CD8-positive, alpha-beta memory T cell (primary cell): ENCODE measurements around the gene HADH. TPM values are rescaled to one million over a fixed set of nuclear protein-coding genes. Genes with fewer than 3 reads are reported as not detected.
A peak's percentile ranks its signal among the peaks of the same experiment; 100 is the strongest.
"Not testable (repeated sequence)": the region's sequence is repeated elsewhere in the genome, so short reads cannot be mapped to it uniquely, and the experiment has no call there.

Experiments
- CTCF ChIA-PET: fragments of 350-600 bp; sonication (Branson Sonifier 250); formaldehyde crosslinking; loops from one replicate; lab custom pipeline; 2021; ENCODE audit warnings: antibody characterized with exemption; lab: Charles Lee
- POLR2A ChIA-PET: fragments of 350-600 bp; sonication (Branson Sonifier 250); formaldehyde crosslinking; loops from one replicate; lab custom pipeline; 2021; ENCODE audit warnings: antibody characterized with exemption; lab: Charles Lee
- DNase-seq, 5 donors: peaks; one replicate each; pipeline versions ENCODE4 v3.0.0 to v3.0.0-alpha.2; 2020 to 2022; ENCODE audit warnings: mixed read lengths in 1 of 5
- H3K27ac ChIP-seq: one replicate; pipeline ENCODE4 v1.7.0; 2013; ENCODE audit warnings: low read depth, mild to moderate bottlenecking, low read length, moderate library complexity
- H3K27me3 ChIP-seq: 2 replicates; pipeline ENCODE4 v1.7.0; 2013; ENCODE audit warnings: low read length, mild to moderate bottlenecking; ENCODE audit not compliant: insufficient read depth, poor library complexity, severe bottlenecking
- H3K36me3 ChIP-seq: 2 replicates; pipeline ENCODE4 v1.7.0; 2013; ENCODE audit warnings: mild to moderate bottlenecking, low read length, moderate library complexity; ENCODE audit not compliant: insufficient read depth
- H3K4me1 ChIP-seq: 2 replicates; pipeline ENCODE4 v1.7.0; 2013; ENCODE audit warnings: mild to moderate bottlenecking, low read length, moderate library complexity; ENCODE audit not compliant: insufficient read depth
- H3K4me3 ChIP-seq: 2 replicates; pipeline ENCODE4 v1.7.0; 2013; ENCODE audit warnings: mild to moderate bottlenecking, low read length
- H3K9me3 ChIP-seq: 2 replicates; pipeline ENCODE4 v1.7.0; 2013; ENCODE audit warnings: mild to moderate bottlenecking, low read length
- H3K27ac Mint-ChIP-seq, 8 donors: one replicate each; pipeline ENCODE4 v1.8.0; 2020 to 2021; ENCODE audit warnings: mixed read lengths in 8 of 8, mild to moderate bottlenecking in 6 of 8, inconsistent platforms in 3 of 8, moderate library complexity in 3 of 8
- H3K27me3 Mint-ChIP-seq, 2 donors: one replicate each; pipeline ENCODE4 v1.8.0; 2020 to 2021; ENCODE audit warnings: mixed read lengths in 2 of 2, mild to moderate bottlenecking in 1 of 2, moderate library complexity in 1 of 2
- H3K36me3 Mint-ChIP-seq, 3 donors: one replicate each; pipeline ENCODE4 v1.8.0; 2020 to 2021; ENCODE audit warnings: mixed read lengths in 3 of 3, inconsistent platforms in 1 of 3, mild to moderate bottlenecking in 1 of 3
- H3K4me1 Mint-ChIP-seq, 3 donors: one replicate each; pipeline ENCODE4 v1.8.0; 2020 to 2021; ENCODE audit warnings: mixed read lengths in 3 of 3, inconsistent platforms in 1 of 3, mild to moderate bottlenecking in 1 of 3
- H3K4me3 Mint-ChIP-seq, 7 donors: one replicate each; pipeline ENCODE4 v1.8.0; 2020 to 2021; ENCODE audit warnings: mixed read lengths in 7 of 7, mild to moderate bottlenecking in 6 of 7, moderate library complexity in 4 of 7, inconsistent platforms in 2 of 7
- H3K9me3 Mint-ChIP-seq, 5 donors: one replicate each; pipeline ENCODE4 v1.8.0; 2020 to 2022; ENCODE audit warnings: mixed read lengths in 5 of 5, mild to moderate bottlenecking in 3 of 5, moderate library complexity in 2 of 5, inconsistent platforms in 1 of 5
- polyA plus RNA-seq: library from polyadenylated mRNA; unstranded; fragments of 300-500 nt; fragmentation: Illumina TruSeq; gene quantifications from one replicate; pipeline ENCODE4 v1.2.3, GENCODE V29; 2021
- total RNA-seq, 2 experiments: library from RNA; stranded (reverse); gene quantifications; one replicate each; pipeline ENCODE4 v1.2.3, GENCODE V29; 2021

Gene HADH
- 10 to 100 TPM; 38.5 to 40.9 TPM for total RNA-seq
- 33.6 TPM for polyA plus RNA-seq

DNA sequence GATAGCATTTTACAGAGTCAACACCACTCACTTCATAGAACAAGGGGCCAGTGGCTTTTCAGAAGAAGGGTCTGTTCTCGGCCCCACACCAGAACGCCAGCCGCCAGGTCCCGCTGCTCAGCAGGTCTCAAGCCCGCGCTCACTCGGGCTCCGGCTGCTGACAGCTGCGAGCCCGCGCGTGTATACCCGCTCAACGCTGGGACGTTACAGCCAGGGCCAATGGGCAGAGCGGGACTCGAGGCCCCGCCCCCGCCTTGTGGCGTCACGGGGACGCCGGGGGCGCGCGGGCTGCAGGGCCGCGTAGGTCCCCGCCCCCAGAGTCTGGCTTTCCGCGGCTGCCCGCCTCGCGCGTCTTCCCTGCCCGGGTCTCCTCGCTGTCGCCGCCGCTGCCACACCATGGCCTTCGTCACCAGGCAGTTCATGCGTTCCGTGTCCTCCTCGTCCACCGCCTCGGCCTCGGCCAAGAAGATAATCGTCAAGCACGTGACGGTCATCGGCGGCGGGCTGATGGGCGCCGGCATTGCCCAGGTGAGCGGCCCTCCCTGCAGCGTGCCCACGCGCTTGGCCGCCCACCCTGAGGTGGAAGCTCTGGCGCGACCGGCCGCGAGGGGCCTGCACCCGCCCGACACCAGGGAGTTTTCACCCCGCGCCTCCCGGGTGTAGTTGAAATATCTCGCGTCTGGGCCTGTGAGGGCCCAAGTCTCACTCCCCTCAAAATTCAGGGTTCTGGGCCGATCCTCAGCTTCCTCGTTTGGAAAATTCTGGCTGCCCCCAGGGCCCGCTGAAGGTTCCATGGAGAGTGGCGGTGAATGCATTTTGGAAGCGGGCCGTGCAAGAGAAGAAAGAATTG lies at the start of gene HADH:
Gene HADH (plus strand): TSS at position 353 of the 850 bp plus-strand sequence. CDS start 44 bp downstream, at position 397.
- Histone ChIP-seq H3K27ac (peak within 1 kb of the TSS; percentile 74), H3K27me3 (no peaks in the 10 kb centered on the region), H3K4me3 (peak within 1 kb of the TSS; percentile 96), H3K36me3 (no peaks in the 10 kb centered on the region), H3K9me3 (no peaks in the 10 kb centered on the region), H3K4me1 (peaks cover 25% of the 10 kb centered on the region)
- Mint-ChIP-seq H3K4me1 (peaks cover 38 to 78% (median 48%) of the 10 kb centered on the region in 3 donors), H3K27me3 (no peaks in the 10 kb centered on the region), H3K36me3 (peaks cover 0 to 11% (median 0%) of the 10 kb centered on the region in 3 donors), H3K9me3 (no peaks in the 10 kb centered on the region), H3K4me3 (peak within 1 kb of the TSS; percentile 83 to 97 (median 96)), H3K27ac (peak within 1 kb of the TSS; percentile 87 to 98 (median 96))
- peak; percentile 92 to 96 (median 94) for DNase-seq
- ChIA-PET CTCF (no interaction called here), POLR2A (interaction anchor here (0.5 to 0.9 kb wide), 3 partner anchors 29 to 631 kb away, joined by 3 to 5 read pairs (median 4); no protein-coding TSS in a partner anchor)

- Histone ChIP-seq H3K9me3 (no peaks in the 10 kb centered on the region), H3K27me3 (no peaks in the 10 kb centered on the region), H3K36me3 (no peaks in the 10 kb centered on the region), H3K27ac (no peak overlapping the region), H3K4me3 (no peak overlapping the region), H3K4me1 (no peaks in the 10 kb centered on the region)
- Mint-ChIP-seq H3K4me3 (no peak overlapping the region), H3K27ac (no peak overlapping the region), H3K27me3 (no peaks in the 10 kb centered on the region), H3K36me3 (peaks cover 3 to 46% (median 15%) of the 10 kb centered on the region in 3 donors), H3K4me1 (no peaks in the 10 kb centered on the region), H3K9me3 (no peaks in the 10 kb centered on the region)
- ChIA-PET POLR2A (no interaction called here), CTCF (no interaction called here)
- no peak for DNase-seq
Measured at GRCh38 chr4:107945809-107946208, 43.9 kb upstream of the HADH start.

DNA sequence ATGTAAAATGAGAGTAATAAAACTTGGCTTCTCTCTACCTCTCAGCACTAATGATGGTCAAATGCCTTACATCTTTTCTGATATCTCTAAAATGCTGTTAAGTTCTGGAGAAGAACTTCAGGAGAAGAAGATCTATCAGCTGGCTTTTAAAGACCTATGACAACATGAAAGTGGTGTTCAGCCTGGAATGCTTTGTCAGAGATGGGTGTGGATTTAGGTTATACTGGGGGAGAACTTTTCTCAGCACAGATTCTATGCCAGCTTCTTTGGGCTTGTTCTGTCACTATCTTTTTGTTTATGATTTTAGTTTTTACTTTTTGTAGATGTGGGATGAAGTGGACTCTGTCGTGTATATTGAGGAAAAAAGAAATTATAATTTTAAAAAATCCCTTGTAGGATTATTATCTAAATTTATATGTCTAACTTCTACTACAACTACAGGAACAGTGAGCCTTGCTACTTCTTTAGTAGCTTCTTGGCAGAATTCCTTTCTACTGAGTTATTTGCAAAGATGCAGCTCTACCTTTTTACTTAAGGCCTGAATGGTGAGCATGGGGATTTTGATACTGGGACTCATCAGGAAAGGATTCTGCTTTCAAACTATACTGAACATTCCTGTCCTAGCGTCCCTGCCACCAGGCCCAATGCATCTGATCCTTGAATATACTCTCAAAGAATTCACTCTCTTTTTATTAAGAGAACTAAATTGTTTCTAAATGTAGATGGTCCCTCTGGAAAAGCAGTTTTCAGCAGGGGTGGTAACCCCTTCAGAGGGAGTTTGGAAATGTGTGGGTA lies 38.7 kb upstream of the HADH start:
- Histone ChIP-seq H3K9me3 (no peaks in the 10 kb centered on the region), H3K27me3 (no peaks in the 10 kb centered on the region), H3K4me3 (no peak overlapping the region), H3K36me3 (no peaks in the 10 kb centered on the region), H3K4me1 (no peaks in the 10 kb centered on the region), H3K27ac (no peak overlapping the region)
- Mint-ChIP-seq H3K36me3 (peaks cover 13 to 47% (median 20%) of the 10 kb centered on the region in 3 donors), H3K4me1 (no peaks in the 10 kb centered on the region), H3K4me3 (no peak overlapping the region), H3K27ac (no peak overlapping the region), H3K27me3 (no peaks in the 10 kb centered on the region), H3K9me3 (peaks cover 8 to 11% (median 9%) of the 10 kb centered on the region in 5 donors)
- DNase-seq: no peak
- POLR2A ChIA-PET: no interaction called here
- CTCF ChIA-PET: no interaction called here

GRCh38 chr4:107951551-107951950 lies 38.1 kb upstream of the HADH start:
- Histone ChIP-seq H3K9me3 (no peaks in the 10 kb centered on the region), H3K36me3 (no peaks in the 10 kb centered on the region), H3K4me3 (no peak overlapping the region), H3K27ac (no peak overlapping the region), H3K4me1 (no peaks in the 10 kb centered on the region), H3K27me3 (no peaks in the 10 kb centered on the region)
- ChIA-PET CTCF (no interaction called here), POLR2A (no interaction called here)
- peaks cover 0 to 2% of the 10 kb centered on the region in 2 donors for H3K27me3 Mint-ChIP-seq
- peaks cover 19 to 42% (median 20%) of the 10 kb centered on the region in 3 donors for H3K36me3 Mint-ChIP-seq
- no peak overlapping the region for H3K27ac Mint-ChIP-seq
- H3K4me1 Mint-ChIP-seq: no peaks in the 10 kb centered on the region
- DNase-seq: no peak
- H3K4me3 Mint-ChIP-seq: no peak overlapping the region
- peaks cover 13 to 17% (median 15%) of the 10 kb centered on the region in 5 donors for H3K9me3 Mint-ChIP-seq

- peaks cover 4 to 8% of the 10 kb centered on the region in 2 donors for H3K27me3 Mint-ChIP-seq
- Histone ChIP-seq H3K27ac (no peak overlapping the region), H3K4me3 (no peak overlapping the region), H3K4me1 (no peaks in the 10 kb centered on the region), H3K27me3 (no peaks in the 10 kb centered on the region), H3K9me3 (no peaks in the 10 kb centered on the region), H3K36me3 (no peaks in the 10 kb centered on the region)
- H3K4me1 Mint-ChIP-seq: no peaks in the 10 kb centered on the region
- no peak for DNase-seq
- H3K36me3 Mint-ChIP-seq: peaks cover 8 to 25% (median 12%) of the 10 kb centered on the region in 3 donors
- H3K9me3 Mint-ChIP-seq: peaks cover 14 to 23% (median 18%) of the 10 kb centered on the region in 5 donors
- ChIA-PET CTCF (no interaction called here), POLR2A (no interaction called here)
- no peak overlapping the region for H3K4me3 Mint-ChIP-seq
- H3K27ac Mint-ChIP-seq: peak overlapping the region in 1 of 8 donors; percentile 15
Measured at GRCh38 chr4:107956011-107956410, 33.7 kb upstream of the HADH start.

- ChIA-PET POLR2A (no interaction called here), CTCF (no interaction called here)
- Histone ChIP-seq H3K27me3 (no peaks in the 10 kb centered on the region), H3K36me3 (no peaks in the 10 kb centered on the region), H3K4me1 (no peaks in the 10 kb centered on the region), H3K27ac (no peak overlapping the region), H3K9me3 (no peaks in the 10 kb centered on the region), H3K4me3 (no peak overlapping the region)
- Mint-ChIP-seq H3K9me3 (peaks cover 0 to 3% (median 0%) of the 10 kb centered on the region in 5 donors), H3K27ac (no peak overlapping the region), H3K4me1 (no peaks in the 10 kb centered on the region), H3K4me3 (no peak overlapping the region), H3K27me3 (no peaks in the 10 kb centered on the region), H3K36me3 (peaks cover 0 to 3% (median 0%) of the 10 kb centered on the region in 3 donors)
- no peak for DNase-seq
Measured at GRCh38 chr4:107966903-107967302, 22.8 kb upstream of the HADH start.

- H3K4me3 Mint-ChIP-seq, H3K4me1 ChIP-seq, CTCF ChIA-PET, DNase-seq, H3K9me3 Mint-ChIP-seq, H3K27me3 ChIP-seq, H3K27ac Mint-ChIP-seq, H3K36me3 ChIP-seq, H3K4me1 Mint-ChIP-seq, H3K9me3 ChIP-seq, POLR2A ChIA-PET, H3K4me3 ChIP-seq, H3K27ac ChIP-seq, H3K36me3 Mint-ChIP-seq, H3K27me3 Mint-ChIP-seq: not testable (repeated sequence)
Measured at GRCh38 chr4:107967519-107967918, 22.2 kb upstream of the HADH start.

DNA sequence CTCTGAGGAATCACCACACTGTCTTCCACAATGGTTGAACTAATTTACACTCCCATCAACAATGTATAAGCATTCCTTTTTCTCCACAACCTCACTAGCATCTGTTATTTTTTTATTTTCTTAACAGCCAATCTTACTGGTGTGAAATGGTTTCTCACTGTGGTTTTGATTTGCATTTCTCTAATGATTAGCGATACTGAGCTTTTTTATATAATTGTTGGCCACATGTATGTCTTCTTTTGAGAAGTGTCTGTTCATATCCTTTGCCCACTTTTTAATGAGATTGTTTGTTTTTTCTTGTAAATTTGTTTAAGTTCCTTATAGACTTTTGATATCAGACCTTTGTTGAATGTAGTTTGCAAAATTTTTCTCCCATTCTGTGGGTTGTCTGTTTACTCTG lies 21.8 kb upstream of the HADH start:
- peak overlapping the region in 1 of 8 donors; percentile 16 for H3K27ac Mint-ChIP-seq
- H3K4me3 ChIP-seq, H3K4me1 Mint-ChIP-seq, CTCF ChIA-PET, H3K4me3 Mint-ChIP-seq, H3K4me1 ChIP-seq, H3K36me3 Mint-ChIP-seq, H3K9me3 Mint-ChIP-seq, H3K27ac ChIP-seq, H3K27me3 ChIP-seq, POLR2A ChIA-PET, H3K9me3 ChIP-seq, H3K27me3 Mint-ChIP-seq, H3K36me3 ChIP-seq, DNase-seq: not testable (repeated sequence)
